HEK293 (cell line): ENCODE measurements around the gene ALG5.

Source experiments
- CTCF ChIA-PET: fragments of 350-600 bp; formaldehyde crosslinking; extraction: SDS; loops from one replicate; lab custom pipeline; 2021; ENCODE audit warnings: antibody characterized with exemption; lab: Yijun Ruan, JAX
- POLR2A ChIA-PET: fragments of 300-600 bp; formaldehyde crosslinking; extraction: SDS; loops from one replicate; lab custom pipeline; 2020; ENCODE audit warnings: antibody characterized with exemption, inconsistent platforms; lab: Yijun Ruan, JAX
- H3K27ac ChIP-seq: fragments of 200-500 bp; sonication (Bioruptor generic); 2 replicates; pipeline ENCODE4 v1.5.1; 2014; ENCODE audit warnings: low read depth, low read length, control low read depth, inconsistent platforms; ENCODE audit errors: extremely low read depth
- H3K36me3 ChIP-seq, 2 experiments: fragments of 200-500 bp in 1 of 2; sonication (Bioruptor generic) in 1 of 2; 1 replicate in 1 of 2; 2 replicates in 1 of 2; pipeline ENCODE4 v1.5.1; 2014 to 2017; ENCODE audit warnings: inconsistent platforms in 2 of 2, low read length in 2 of 2; ENCODE audit not compliant: control insufficient read depth in 2 of 2, insufficient read depth in 1 of 2
- H3K4me1 ChIP-seq: fragments of 200-500 bp; sonication (Bioruptor generic); 2 replicates; pipeline ENCODE4 v1.5.1; 2014; ENCODE audit warnings: mild to moderate bottlenecking, low read length, inconsistent platforms; ENCODE audit not compliant: control insufficient read depth, insufficient read depth
- H3K4me3 ChIP-seq: 2 replicates; pipeline ENCODE4 v1.5.1; 2011; ENCODE audit warnings: low read depth, mild to moderate bottlenecking, control low read depth, low read length, moderate library complexity
- H3K9me3 ChIP-seq: fragments of 200-500 bp; sonication (Bioruptor generic); 2 replicates; pipeline ENCODE4 v1.5.1; 2014; ENCODE audit warnings: low read depth, low read length, inconsistent platforms; ENCODE audit not compliant: control insufficient read depth, insufficient read depth
- FEZF1 ChIP-seq: fragments of 450-650 bp; formaldehyde crosslinking; IDR thresholded peaks from 2 replicates; pipeline ENCODE4 v1.5.1; 2016; ENCODE audit warnings: missing biosample characterization, missing genetic modification characterization
- GLIS2 ChIP-seq: fragments of 450-650 bp; formaldehyde crosslinking; IDR thresholded peaks from 2 replicates; pipeline ENCODE4 v1.5.1; 2016; ENCODE audit warnings: missing biosample characterization, missing genetic modification characterization
- HOXD13 ChIP-seq: sonication (generic); formaldehyde crosslinking; IDR thresholded peaks from 2 replicates; pipeline ENCODE4 v1.8.0; 2022; ENCODE audit warnings: missing genetic modification reagents, borderline replicate concordance
- TRIM28 ChIP-seq: IDR thresholded peaks from 2 replicates; pipeline ENCODE4 v1.6.1; 2011; ENCODE audit warnings: low read length, control low read depth, borderline replicate concordance
- YY2 ChIP-seq: fragments of 450-650 bp; formaldehyde crosslinking; IDR thresholded peaks from 2 replicates; pipeline ENCODE4 v1.5.1; 2016; ENCODE audit warnings: missing biosample characterization, missing genetic modification characterization
- ZBTB7A ChIP-seq: fragments of 450-650 bp; formaldehyde crosslinking; IDR thresholded peaks from 2 replicates; pipeline ENCODE4 v1.5.1; 2016; ENCODE audit warnings: low read depth, missing biosample characterization, missing genetic modification characterization
- ZNF114 ChIP-seq: fragments of 450-650 bp; formaldehyde crosslinking; IDR thresholded peaks from 2 replicates; pipeline ENCODE4 v1.5.0; 2017; ENCODE audit warnings: missing biosample characterization, missing genetic modification characterization
- ZNF157 ChIP-seq: fragments of 450-650 bp; formaldehyde crosslinking; IDR thresholded peaks from 2 replicates; pipeline ENCODE4 v1.5.1; 2016; ENCODE audit warnings: missing biosample characterization, missing genetic modification characterization
- ZNF19 ChIP-seq: fragments of 450-650 bp; formaldehyde crosslinking; IDR thresholded peaks from 2 replicates; pipeline ENCODE4; 2016; ENCODE audit warnings: missing biosample characterization, missing genetic modification characterization, low read depth
- ZNF202 ChIP-seq: fragments of 450-650 bp; formaldehyde crosslinking; IDR thresholded peaks from 2 replicates; pipeline ENCODE4 v1.5.1; 2016; ENCODE audit warnings: missing biosample characterization, missing genetic modification characterization, borderline replicate concordance
- ZNF221 ChIP-seq: fragments of 450-650 bp; formaldehyde crosslinking; IDR thresholded peaks from 2 replicates; pipeline ENCODE4 v1.5.1; 2017; ENCODE audit warnings: missing biosample characterization, missing genetic modification characterization, borderline replicate concordance
- ZNF416 ChIP-seq: fragments of 450-650 bp; formaldehyde crosslinking; IDR thresholded peaks from 2 replicates; pipeline ENCODE4 v1.5.1; 2016; ENCODE audit warnings: missing biosample characterization, missing genetic modification characterization
- ZNF560 ChIP-seq: fragments of 450-650 bp; formaldehyde crosslinking; IDR thresholded peaks from 2 replicates; pipeline ENCODE4 v1.5.1; 2017; ENCODE audit warnings: missing biosample characterization, missing genetic modification characterization, borderline replicate concordance
- ZNF658 ChIP-seq: fragments of 450-650 bp; formaldehyde crosslinking; IDR thresholded peaks from 2 replicates; pipeline ENCODE4; 2016; ENCODE audit warnings: missing biosample characterization, missing genetic modification characterization
- ZNF768 ChIP-seq: fragments of 450-650 bp; formaldehyde crosslinking; IDR thresholded peaks from 2 replicates; pipeline ENCODE4 v1.5.1; 2018; ENCODE audit warnings: missing biosample characterization, mild to moderate bottlenecking, missing genetic modification characterization
- ZNF843 ChIP-seq: fragments of 450-650 bp; formaldehyde crosslinking; IDR thresholded peaks from 2 replicates; pipeline ENCODE4 v1.5.1; 2016; ENCODE audit warnings: missing biosample characterization, missing genetic modification characterization
- TF ChIP-seq, protein P1 (sequence below): fragments of 450-650 bp; formaldehyde crosslinking; IDR thresholded peaks from 2 replicates; pipeline ENCODE4 v1.5.1; 2017; ENCODE audit warnings: missing biosample characterization, missing genetic modification characterization
- TF ChIP-seq, protein P2 (sequence below): fragments of 450-650 bp; formaldehyde crosslinking; IDR thresholded peaks from 2 replicates; pipeline ENCODE4 v1.5.1; 2016; ENCODE audit warnings: missing biosample characterization, missing genetic modification characterization

ALG5 gene

DNA sequence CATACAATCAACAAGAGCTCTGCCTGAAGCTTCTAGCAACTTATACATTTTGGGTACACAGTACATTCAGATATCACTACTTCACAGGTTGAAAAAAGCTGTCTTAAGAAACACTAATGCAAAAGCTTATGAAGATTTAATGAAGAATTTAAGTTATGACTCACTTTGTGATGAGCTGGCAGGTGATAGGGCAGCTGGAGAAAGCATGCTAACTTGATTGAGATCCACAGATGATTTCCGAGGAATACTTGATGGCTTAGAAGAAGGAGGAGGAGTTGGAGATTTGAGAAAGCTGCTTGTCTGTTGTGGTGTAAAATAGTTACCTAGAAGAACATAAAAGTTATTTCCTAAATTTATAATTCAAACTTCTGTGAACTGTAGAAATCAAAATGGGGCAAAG is 24.7 kb upstream of the ALG5 start (continued):
- TF ChIP-seq ZBTB7A (tag by site-specific recombination) = no peak

DNA sequence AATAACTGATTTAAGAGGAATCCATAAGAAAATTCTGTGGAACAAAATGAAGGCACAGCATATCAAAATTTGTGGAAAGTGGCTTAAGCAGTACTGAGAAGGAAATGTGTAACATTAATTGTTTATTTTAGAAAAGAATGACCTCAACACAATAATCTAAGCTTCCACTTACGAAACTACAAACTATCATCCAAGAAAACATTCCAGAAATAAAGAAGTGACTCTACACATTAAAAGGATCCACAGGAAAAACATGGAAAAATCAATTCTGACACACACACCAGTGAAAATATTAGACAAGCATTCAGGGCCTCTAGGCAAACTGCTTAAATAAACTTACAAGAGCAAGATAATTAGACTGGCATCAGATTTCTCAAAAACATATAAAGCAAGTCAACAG is 15.5 kb upstream of the ALG5 start:
- ChIA-PET POLR2A (no interaction called here), CTCF (no interaction called here)
- Histone ChIP-seq H3K36me3 (peaks cover 38 to 47% of the 10 kb centered on the region in 2 experiments), H3K4me1 (peaks cover 4% of the 10 kb centered on the region; the same call in 1 of the 2 replicates), H3K9me3 (no peaks in the 10 kb centered on the region), H3K27ac (no peak overlapping the region), H3K4me3 (no peak overlapping the region)
- TF ChIP-seq ZNF843 (tag by site-specific recombination) (peak; percentile 40; the same call in 1 of the 2 replicates), ZNF221 (no peak), FEZF1 (tag by site-specific recombination) (peak; percentile 28; the same call in 1 of the 2 replicates)
- TF ChIP-seq, protein P1, sequence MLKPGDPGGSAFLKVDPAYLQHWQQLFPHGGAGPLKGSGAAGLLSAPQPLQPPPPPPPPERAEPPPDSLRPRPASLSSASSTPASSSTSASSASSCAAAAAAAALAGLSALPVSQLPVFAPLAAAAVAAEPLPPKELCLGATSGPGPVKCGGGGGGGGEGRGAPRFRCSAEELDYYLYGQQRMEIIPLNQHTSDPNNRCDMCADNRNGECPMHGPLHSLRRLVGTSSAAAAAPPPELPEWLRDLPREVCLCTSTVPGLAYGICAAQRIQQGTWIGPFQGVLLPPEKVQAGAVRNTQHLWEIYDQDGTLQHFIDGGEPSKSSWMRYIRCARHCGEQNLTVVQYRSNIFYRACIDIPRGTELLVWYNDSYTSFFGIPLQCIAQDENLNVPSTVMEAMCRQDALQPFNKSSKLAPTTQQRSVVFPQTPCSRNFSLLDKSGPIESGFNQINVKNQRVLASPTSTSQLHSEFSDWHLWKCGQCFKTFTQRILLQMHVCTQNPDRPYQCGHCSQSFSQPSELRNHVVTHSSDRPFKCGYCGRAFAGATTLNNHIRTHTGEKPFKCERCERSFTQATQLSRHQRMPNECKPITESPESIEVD (tag by site-specific recombination) = peak; percentile 81

DNA sequence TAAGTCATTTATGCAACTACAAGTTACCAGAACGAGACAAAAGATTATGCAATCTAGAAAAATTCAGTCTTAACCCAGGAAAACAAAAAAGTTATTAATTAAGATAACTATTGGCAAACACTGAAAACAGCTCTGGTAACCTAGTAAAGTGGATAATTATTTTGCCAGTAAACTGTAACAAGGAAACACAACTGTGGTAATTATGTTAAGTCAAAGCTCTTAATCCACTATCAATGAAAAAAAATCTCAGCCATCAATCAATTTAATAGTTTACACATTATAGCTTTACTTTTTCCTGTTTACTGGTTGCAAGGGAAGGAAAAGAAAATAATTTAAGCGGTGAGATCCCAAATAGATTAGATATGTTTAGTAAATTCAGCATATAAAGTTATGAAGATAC is 12.6 kb upstream of the ALG5 start:
- Histone ChIP-seq H3K27ac (no peak overlapping the region), H3K36me3 (peaks cover 55 to 56% of the 10 kb centered on the region in 2 experiments), H3K9me3 (no peaks in the 10 kb centered on the region), H3K4me1 (peaks cover 4% of the 10 kb centered on the region; the same call in 1 of the 2 replicates), H3K4me3 (no peak overlapping the region)
- TF ChIP-seq, protein P2, sequence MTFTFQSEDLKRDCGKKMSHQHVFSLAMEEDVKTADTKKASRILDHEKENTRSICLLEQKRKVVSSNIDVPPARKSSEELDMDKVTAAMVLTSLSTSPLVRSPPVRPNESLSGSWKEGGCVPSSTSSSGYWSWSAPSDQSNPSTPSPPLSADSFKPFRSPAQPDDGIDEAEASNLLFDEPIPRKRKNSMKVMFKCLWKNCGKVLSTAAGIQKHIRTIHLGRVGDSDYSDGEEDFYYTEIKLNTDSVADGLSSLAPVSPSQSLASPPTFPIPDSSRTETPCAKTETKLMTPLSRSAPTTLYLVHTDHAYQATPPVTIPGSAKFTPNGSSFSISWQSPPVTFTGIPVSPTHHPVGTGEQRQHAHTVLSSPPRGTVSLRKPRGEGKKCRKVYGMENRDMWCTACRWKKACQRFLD (tag by site-specific recombination) = no peak
- TF ChIP-seq, protein P1 (tag by site-specific recombination) = peak; percentile 58
- no peak for TF ChIP-seq TRIM28
- ChIA-PET CTCF (interaction anchor here (0.9 to 1.0 kb wide), 3 partner anchors 13 to 665 kb away, joined by 3 to 5 read pairs (median 4); partner anchors contain the start of gene ALG5), POLR2A (no interaction called here)

DNA sequence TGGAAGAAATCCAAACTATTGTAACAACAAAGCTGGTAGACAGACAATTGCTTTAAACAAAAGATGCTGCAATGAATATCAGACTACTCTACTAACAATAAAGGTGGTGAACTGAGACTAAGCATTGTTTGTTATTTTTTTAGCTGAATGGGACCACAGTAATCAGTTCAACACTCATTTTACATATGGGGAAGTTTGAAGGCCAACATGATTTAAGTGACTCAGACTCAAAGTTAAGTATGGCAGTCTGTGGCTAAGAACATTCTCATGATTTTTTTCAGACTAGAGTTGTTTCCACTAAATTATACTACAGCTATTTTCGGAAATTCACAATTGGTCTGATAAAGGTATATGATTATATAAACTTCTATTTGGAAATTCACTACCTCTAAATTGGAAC is 11.9 kb upstream of the ALG5 start:
- POLR2A ChIA-PET = interaction anchor here (1.3 kb wide), 1 partner anchor 10 kb away, joined by 4 read pairs; no protein-coding TSS in a partner anchor
- no peaks in the 10 kb centered on the region for H3K9me3 ChIP-seq
- peaks cover 59 to 60% of the 10 kb centered on the region in 2 experiments for H3K36me3 ChIP-seq
- no peak overlapping the region for H3K27ac ChIP-seq
- peaks cover 4% of the 10 kb centered on the region; the same call in 1 of the 2 replicates for H3K4me1 ChIP-seq
- no peak for TF ChIP-seq TRIM28
- TF ChIP-seq ZNF658 (tag by site-specific recombination) = no peak
- TF ChIP-seq ZNF768 (tag by site-specific recombination) = no peak
- no peak overlapping the region for H3K4me3 ChIP-seq
- CTCF ChIA-PET = interaction anchor here (0.9 kb wide), 1 partner anchor 12 kb away, joined by 4 read pairs; the partner anchor contains the start of gene ALG5

DNA sequence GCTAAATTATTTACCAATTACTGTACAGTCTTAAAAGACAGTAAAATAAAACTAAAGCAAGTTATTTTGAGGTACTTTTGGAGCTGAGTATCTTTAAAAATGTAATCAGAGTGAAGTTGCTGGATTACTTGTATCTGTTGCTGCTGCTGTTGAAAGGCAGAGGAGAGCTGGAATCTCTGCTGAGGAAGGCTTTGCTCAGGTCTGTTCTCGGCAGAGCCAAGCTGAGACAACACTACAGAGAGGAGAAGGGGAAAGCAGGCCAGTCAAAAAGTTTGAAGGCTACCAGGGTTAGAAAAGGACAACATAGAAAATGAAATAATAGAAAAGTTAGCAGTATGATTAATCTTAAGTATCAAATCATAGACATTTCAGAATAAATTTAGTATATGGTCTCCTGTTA is 11.3 kb upstream of the ALG5 start:
- CTCF ChIA-PET = no interaction called here
- POLR2A ChIA-PET = interaction anchor here (1.3 kb wide), 1 partner anchor 9 kb away, joined by 4 read pairs; no protein-coding TSS in a partner anchor
- H3K36me3 ChIP-seq = peaks cover 58 to 63% of the 10 kb centered on the region in 2 experiments
- TF ChIP-seq ZNF157 = no peak
- no peak for TF ChIP-seq GLIS2 (tag by site-specific recombination)
- TF ChIP-seq ZNF416 = no peak
- TF ChIP-seq ZNF202 (tag by site-specific recombination) = no peak
- no peak for TF ChIP-seq HOXD13
- TF ChIP-seq ZNF114 = no peak
- no peak for TF ChIP-seq ZNF560
- no peak for TF ChIP-seq YY2 (tag by site-specific recombination)
- TF ChIP-seq ZNF19 (tag by site-specific recombination) = no peak

More for the DNA sequence above, 11.3 kb upstream of the ALG5 start:
- Histone ChIP-seq H3K4me1 (peaks cover 4% of the 10 kb centered on the region; the same call in 1 of the 2 replicates), H3K9me3 (no peaks in the 10 kb centered on the region), H3K27ac (no peak overlapping the region), H3K4me3 (no peak overlapping the region)
